ENCODE measurements around the gene AP5Z1. TPM values are rescaled to one million over a fixed set of nuclear protein-coding genes. Genes with fewer than 3 reads are reported as not detected.
A peak's percentile ranks its signal among the peaks of the same experiment; 100 is the strongest.

The AP5Z1 gene
- total RNA-seq, 2 donors from 2014 or later, result 31.0 to 34.7 TPM

DNA sequence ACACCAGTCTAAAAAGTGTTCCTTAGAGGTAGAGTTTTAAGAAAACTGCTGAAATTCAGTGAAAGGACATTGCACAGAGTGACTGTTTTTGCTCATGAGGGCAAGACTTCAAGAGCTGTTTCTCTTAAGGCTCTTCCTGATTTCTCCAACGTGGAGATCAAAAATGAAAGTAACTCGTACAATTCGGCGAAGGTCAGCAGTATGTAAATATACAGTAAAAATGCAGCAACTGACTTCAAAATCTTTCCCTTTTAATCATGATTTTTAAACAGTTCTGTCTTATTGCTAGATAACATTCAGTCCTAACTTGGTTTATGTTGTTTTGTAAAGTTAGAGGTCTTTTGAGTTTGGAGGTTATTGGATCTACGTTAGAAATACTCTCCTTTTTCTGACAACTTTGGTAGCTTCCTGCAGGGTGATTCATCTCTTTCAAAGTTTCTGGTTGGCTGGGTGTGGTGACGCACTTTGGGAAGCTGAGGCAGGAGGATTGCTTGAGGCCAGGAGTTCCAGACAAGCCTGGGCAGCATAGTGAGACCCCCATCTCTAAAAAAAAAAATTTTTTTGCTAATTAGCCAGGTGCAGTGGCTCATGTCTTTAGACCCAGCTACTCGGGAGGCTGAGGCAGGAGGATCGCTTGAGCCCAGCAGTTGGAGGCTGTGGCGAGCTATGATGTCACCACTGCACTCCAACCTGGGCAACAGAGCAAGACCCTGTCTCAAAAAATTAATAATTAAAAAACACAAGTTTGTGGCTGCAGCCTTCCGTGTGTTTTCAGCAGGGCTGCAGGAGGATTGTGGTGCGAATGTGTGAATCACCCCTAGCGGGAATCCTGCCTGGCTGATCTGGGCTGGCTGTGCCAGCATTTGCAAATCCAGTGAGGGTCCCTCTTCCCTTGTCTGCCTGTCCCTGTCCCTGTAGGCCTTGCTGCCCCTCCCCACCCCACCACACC is 29.2 kb upstream of the AP5Z1 start:
- Histone ChIP-seq H3K27ac (ENCODE audit: low read depth, low read length) (peak overlapping the region; percentile 96), H3K9me3 (ENCODE audit: control insufficient read depth, low read length) (no peaks in the 10 kb centered on the region), H3K9ac (ENCODE audit: extremely low read depth, low read length, poor library complexity, severe bottlenecking) (peak overlapping the region; percentile 86), H3K36me3 (ENCODE audit: control insufficient read depth, insufficient read depth, low read length) (peaks cover 53% of the 10 kb centered on the region), H3K27me3 (ENCODE audit: control insufficient read depth, insufficient read depth, low read length, poor library complexity, severe bottlenecking) (no peaks in the 10 kb centered on the region), H3K4me3 (ENCODE audit: low read length) (peak overlapping the region; percentile 66), H3K4me1 (ENCODE audit: control insufficient read depth, insufficient read depth, low read length) (peaks cover 8% of the 10 kb centered on the region)
- WGBS, 2 experiments (ENCODE audit: insufficient coverage in 1 of 2, insufficient read length in 1 of 2), result 93 to 96% methylated on average over 9 to 12 of the region's 12 CpGs
- TF ChIP-seq, protein P1, sequence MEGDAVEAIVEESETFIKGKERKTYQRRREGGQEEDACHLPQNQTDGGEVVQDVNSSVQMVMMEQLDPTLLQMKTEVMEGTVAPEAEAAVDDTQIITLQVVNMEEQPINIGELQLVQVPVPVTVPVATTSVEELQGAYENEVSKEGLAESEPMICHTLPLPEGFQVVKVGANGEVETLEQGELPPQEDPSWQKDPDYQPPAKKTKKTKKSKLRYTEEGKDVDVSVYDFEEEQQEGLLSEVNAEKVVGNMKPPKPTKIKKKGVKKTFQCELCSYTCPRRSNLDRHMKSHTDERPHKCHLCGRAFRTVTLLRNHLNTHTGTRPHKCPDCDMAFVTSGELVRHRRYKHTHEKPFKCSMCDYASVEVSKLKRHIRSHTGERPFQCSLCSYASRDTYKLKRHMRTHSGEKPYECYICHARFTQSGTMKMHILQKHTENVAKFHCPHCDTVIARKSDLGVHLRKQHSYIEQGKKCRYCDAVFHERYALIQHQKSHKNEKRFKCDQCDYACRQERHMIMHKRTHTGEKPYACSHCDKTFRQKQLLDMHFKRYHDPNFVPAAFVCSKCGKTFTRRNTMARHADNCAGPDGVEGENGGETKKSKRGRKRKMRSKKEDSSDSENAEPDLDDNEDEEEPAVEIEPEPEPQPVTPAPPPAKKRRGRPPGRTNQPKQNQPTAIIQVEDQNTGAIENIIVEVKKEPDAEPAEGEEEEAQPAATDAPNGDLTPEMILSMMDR (conservative IDR thresholded peaks at IDR 0.05), result no peak
- H3K9me3 Mint-ChIP-seq, result no peaks in the 10 kb centered on the region
- H3K27ac Mint-ChIP-seq, result peak overlapping the region; percentile 91
- H3K4me1 Mint-ChIP-seq, result peaks cover 33% of the 10 kb centered on the region
- no peak overlapping the region for H3K4me3 Mint-ChIP-seq
- H3K36me3 Mint-ChIP-seq (ENCODE audit: low read depth), result peaks cover 57% of the 10 kb centered on the region
- no peaks in the 10 kb centered on the region for H3K27me3 Mint-ChIP-seq (ENCODE audit: insufficient read depth)
- peak; percentile 64 for DNase-seq

DNA sequence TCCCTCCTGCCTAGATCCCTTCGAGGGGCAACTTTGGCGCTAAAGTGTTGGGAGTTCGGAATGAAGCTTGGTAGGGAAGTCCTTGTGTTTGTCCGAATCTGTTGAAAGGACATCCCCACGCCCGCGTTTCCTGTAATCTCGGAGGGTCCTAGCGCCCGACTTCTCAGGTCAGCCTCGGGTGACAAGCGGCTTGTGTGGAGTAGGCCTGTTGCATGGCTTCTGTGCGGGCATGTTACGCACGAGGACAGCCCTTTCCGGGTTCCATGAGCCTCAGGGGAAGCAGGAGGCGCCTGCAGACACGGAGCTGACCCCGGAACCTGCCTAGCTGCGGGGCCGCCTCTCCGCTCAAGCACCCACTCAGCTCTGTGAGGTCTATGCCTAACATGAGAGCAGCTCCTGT is 28.4 kb upstream of the AP5Z1 start:
- H3K4me1 Mint-ChIP-seq, result peaks cover 33% of the 10 kb centered on the region
- no peak overlapping the region for H3K4me3 Mint-ChIP-seq
- no peaks in the 10 kb centered on the region for H3K27me3 ChIP-seq (ENCODE audit: control insufficient read depth, insufficient read depth, low read length, poor library complexity, severe bottlenecking)
- H3K4me3 ChIP-seq (ENCODE audit: low read length), result no peak overlapping the region
- H3K4me1 ChIP-seq (ENCODE audit: control insufficient read depth, insufficient read depth, low read length), result peaks cover 8% of the 10 kb centered on the region
- H3K9me3 ChIP-seq (ENCODE audit: control insufficient read depth, low read length), result no peaks in the 10 kb centered on the region
- H3K36me3 Mint-ChIP-seq (ENCODE audit: low read depth), result peaks cover 51% of the 10 kb centered on the region
- H3K27ac Mint-ChIP-seq, result no peak overlapping the region
- peaks cover 46% of the 10 kb centered on the region for H3K36me3 ChIP-seq (ENCODE audit: control insufficient read depth, insufficient read depth, low read length)
- DNase-seq, result no peak
- peak overlapping the region; percentile 10 for H3K27ac ChIP-seq (ENCODE audit: low read depth, low read length)
- no peaks in the 10 kb centered on the region for H3K27me3 Mint-ChIP-seq (ENCODE audit: insufficient read depth)
- TF ChIP-seq, protein P1 (conservative IDR thresholded peaks at IDR 0.05), result no peak
- H3K9ac ChIP-seq (ENCODE audit: extremely low read depth, low read length, poor library complexity, severe bottlenecking), result no peak overlapping the region
- WGBS, 2 experiments (ENCODE audit: insufficient coverage in 1 of 2, insufficient read length in 1 of 2), result 95 to 96% methylated on average over 17 to 22 of the region's 22 CpGs
- no peaks in the 10 kb centered on the region for H3K9me3 Mint-ChIP-seq

DNA sequence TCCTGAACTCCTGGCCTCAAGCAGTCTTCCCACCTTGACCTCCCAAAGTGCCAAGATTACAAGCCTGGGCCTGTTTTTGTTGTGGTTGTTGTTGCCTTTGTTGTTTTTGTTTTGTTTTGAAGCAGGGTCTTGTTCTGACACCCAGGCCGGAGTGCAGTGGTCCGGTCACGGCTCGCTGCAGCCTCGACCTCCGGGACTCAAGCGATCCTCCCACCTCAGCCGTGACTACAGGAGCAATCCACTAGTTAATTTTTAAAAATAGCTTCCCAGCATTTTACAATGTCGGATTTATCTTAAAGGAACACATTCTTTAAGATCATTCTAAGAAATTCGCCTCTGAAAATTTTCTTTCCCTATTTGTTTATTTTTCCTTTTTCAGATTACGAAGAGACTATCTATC is 27.7 kb upstream of the AP5Z1 start:
- Histone ChIP-seq H3K36me3 (ENCODE audit: control insufficient read depth, insufficient read depth, low read length) (peaks cover 44% of the 10 kb centered on the region), H3K27me3 (ENCODE audit: control insufficient read depth, insufficient read depth, low read length, poor library complexity, severe bottlenecking) (no peaks in the 10 kb centered on the region), H3K9me3 (ENCODE audit: control insufficient read depth, low read length) (no peaks in the 10 kb centered on the region), H3K9ac (ENCODE audit: extremely low read depth, low read length, poor library complexity, severe bottlenecking) (no peak overlapping the region), H3K4me1 (ENCODE audit: control insufficient read depth, insufficient read depth, low read length) (peaks cover 8% of the 10 kb centered on the region), H3K27ac (ENCODE audit: low read depth, low read length) (no peak overlapping the region), H3K4me3 (ENCODE audit: low read length) (no peak overlapping the region)
- TF ChIP-seq, protein P1 (conservative IDR thresholded peaks at IDR 0.05), result no peak
- H3K4me1 Mint-ChIP-seq, result peaks cover 32% of the 10 kb centered on the region
- H3K4me3 Mint-ChIP-seq, result no peak overlapping the region
- H3K36me3 Mint-ChIP-seq (ENCODE audit: low read depth), result peaks cover 44% of the 10 kb centered on the region
- H3K27ac Mint-ChIP-seq, result no peak overlapping the region
- 95 to 100% methylated on average over 11 of the region's 11 CpGs for WGBS, 2 experiments (ENCODE audit: insufficient coverage in 1 of 2, insufficient read length in 1 of 2)
- DNase-seq, result no peak
- H3K27me3 Mint-ChIP-seq (ENCODE audit: insufficient read depth), result no peaks in the 10 kb centered on the region
- no peaks in the 10 kb centered on the region for H3K9me3 Mint-ChIP-seq
